Stimulated activated CD8-positive, alpha-beta memory T cell treated with anti-CD3 and anti-CD28 coated beads, Interleukin-7, amount 100 ng/mL, for 48 hours (primary cell): ENCODE results near the gene SEMA6C.
A peak's percentile ranks its signal among the peaks of the same experiment; 100 is the strongest.
"Not testable (repeated sequence)": the region's sequence is repeated elsewhere in the genome, so short reads cannot be mapped to it uniquely, and the experiment has no call there.

ENCODE experiments used
- DNase-seq, 2 donors: peaks; one replicate each; pipeline ENCODE4 v3.0.0-alpha.2; 2020; ENCODE audit warnings: low read depth in 1 of 2; ENCODE audit errors: extremely low read depth in 1 of 2

SEMA6C gene

DNA sequence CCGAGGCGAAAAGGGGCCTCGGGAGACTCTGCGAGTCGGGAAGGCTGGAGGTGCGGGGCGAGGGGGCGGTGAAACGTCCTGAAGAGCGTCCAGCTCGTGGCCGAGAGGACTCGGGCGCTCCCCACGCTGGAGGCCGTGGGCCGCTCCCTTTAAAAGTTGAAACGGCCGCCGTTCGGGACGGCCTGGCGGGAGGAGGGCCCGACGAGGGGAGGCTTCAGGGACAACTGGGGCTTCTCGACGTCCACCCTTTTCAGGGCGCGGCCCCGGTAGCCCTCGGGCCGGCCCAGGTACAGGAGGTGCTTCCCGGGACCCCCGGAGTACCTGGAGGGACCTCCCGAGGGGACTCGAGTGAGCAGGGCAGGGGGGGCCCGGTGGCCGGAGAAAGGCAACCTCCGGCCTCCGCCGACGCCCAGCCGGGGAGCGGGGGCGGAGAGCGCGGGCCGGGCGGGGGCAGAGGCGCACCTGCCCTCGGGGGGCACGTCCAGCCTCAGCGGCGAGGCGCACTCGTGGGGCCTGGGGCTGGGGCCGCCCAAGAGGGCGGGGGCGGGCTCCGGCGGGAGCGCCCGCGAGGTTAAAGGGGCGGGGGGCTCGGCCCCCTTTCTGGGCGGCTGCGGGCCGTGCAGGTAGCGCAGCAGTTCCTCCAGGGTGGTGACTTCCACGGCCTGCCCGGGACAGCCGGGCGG is 14.0 kb downstream of the SEMA6C start:
- no peak for DNase-seq

GRCh38 chr1:151131701-151132334 is 14.6 kb downstream of the SEMA6C start:
- DNase-seq: no peak

GRCh38 chr1:151130987-151131586 is 15.3 kb downstream of the SEMA6C start:
- DNase-seq: peak; percentile 70 to 90

DNA sequence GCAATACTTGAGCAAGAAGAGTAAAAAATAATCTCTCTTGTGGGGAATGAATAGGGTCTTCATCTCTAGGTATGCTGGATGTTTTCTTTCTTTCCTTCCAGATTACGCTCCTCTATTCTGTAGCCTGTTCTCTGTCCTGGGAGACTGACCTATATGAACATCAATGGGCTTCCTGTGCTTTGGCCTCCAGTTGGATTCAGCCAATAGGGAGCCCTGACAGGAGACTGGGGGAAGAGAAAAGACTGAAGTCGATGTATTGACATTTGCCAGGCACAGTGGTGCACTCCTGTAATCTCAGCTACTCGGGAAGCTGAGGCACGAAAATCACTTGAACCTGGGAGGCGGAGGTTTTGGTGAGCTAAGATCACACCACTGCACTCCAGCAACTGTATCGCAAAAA is 17.6 kb downstream of the SEMA6C start:
- no peak for DNase-seq

DNA sequence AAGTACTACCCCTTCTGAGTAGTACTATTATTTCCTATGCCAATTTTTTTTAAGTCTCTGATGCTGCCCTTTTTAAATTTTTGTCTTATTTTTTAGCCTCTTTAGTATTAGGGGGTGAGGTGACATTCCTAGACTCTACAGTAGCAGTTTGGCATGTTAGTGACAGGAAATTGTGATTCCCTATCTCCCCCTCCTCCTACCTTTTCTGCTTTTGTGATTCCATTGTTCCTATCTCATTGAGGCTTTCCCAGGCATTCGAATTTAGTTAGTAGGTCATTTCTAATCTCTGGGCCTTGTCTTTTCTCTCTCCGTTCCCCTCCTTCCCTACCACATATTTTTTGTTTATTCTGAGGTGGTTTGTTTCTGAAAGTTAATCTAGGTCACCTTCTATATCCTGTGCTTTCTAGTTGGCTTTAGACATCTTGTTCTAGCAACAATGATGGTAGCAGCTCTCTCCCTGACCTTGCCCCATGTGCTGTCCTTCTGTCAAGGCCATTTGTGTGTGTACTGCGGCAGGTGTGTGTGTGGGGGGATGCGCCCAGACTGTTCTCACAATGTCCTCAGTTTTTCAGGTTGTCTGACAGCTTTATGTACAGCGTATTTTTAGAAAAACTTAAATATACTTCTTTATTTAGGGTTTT is 21.5 kb downstream of the SEMA6C start:
- DNase-seq: no peak

GRCh38 chr1:151113877-151114276 is 32.6 kb downstream of the SEMA6C start:
- DNase-seq: no peak

- DNase-seq: no peak
Observed at GRCh38 chr1:151108331-151108730, 38.1 kb downstream of the SEMA6C start.

GRCh38 chr1:151106894-151107293 is 39.5 kb downstream of the SEMA6C start:
- no peak for DNase-seq

- no peak for DNase-seq
Observed at GRCh38 chr1:151104630-151105029, 41.8 kb downstream of the SEMA6C start.

DNA sequence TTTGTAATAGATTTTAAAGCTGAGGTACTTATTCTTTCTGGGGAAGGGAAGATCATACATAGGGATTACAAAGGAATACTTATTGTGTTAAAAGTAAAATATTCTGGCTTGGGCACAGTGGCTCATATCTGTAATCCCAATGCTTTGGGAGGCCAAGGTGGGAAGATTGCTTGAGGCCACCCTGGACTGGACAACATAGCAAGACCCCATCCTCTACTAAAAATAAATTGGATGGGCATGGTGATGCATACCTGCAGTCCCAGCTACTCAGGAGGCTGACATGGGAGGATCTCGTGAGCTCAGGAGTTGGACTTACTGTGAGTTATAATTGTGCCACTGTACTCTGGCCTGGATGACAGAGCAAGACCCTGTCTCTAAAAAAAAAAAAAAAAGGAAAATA is 48.3 kb downstream of the SEMA6C start:
- no peak for DNase-seq

DNA sequence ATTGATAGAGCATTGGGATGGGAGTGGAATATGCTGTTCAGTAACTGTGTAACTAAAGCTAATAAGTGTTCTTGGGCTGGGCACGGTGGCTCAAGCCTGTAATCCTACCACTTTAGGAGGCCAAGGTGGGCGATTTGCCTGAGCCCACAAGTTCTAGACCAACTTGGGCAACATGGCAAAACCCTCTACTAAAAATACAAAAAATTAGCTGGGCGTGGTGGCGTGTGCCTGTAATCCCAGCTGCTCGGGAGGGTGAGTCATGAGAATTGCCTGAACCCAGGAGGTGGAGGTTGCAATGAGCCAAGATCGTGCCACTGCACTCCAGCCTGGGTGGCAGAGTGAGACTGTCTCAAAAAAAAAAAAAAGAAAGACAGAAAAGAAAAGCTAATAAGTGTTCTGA is 49.0 kb downstream of the SEMA6C start:
- not testable (repeated sequence) for DNase-seq

DNA sequence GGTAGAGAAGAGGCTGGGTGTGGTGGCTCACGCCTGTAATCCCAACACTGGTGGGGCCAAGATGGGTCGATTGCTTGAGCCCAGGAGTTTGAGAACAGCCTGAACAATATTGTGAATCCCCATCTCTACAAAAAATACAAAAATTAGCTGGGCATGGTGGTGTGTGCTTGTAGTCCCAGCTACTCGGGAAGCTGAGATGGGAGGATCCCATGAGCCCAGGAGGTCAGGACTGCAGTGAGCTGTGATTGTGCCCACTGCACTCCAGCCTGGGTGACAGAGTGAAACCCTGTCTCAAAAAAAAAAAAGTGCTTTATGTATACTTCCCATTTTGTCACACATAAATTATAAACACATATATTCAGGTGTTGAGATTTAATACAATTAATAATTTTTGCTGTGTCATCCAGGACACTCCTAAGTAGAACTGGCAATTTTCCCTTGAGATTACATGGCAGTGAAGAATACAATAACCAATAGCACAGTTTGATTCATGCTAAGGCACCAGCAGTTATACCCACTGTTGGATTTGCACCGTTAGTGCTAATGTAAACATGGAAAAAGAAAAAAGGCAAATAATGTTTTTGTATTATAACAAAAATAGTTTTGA is 60.4 kb downstream of the SEMA6C start:
- no peak for DNase-seq
